H9 (cell line): Measurements from ENCODE around the gene DYRK3. TPM values are rescaled to one million over a fixed set of nuclear protein-coding genes. Genes with fewer than 3 reads are reported as not detected.

ENCODE experiments used
- DNase-seq: peaks from one replicate; pipeline ENCODE4 v3.0.0-alpha.2; 2017
- H2AFZ ChIP-seq: one replicate; pipeline ENCODE4 v1.6.1; 2013; ENCODE audit warnings: mild to moderate bottlenecking, low read length, control low read depth, moderate library complexity
- H2AK5ac ChIP-seq: 2 replicates; pipeline ENCODE4 v1.6.1; 2013; ENCODE audit warnings: low read length, control low read depth, mixed read lengths; ENCODE audit not compliant: insufficient read length
- H2BK120ac ChIP-seq: one replicate; pipeline ENCODE4 v1.6.1; 2013; ENCODE audit warnings: low read depth, mild to moderate bottlenecking, low read length, control low read depth, inconsistent platforms; ENCODE audit not compliant: poor library complexity, severe bottlenecking
- H2BK12ac ChIP-seq: 2 replicates; pipeline ENCODE4 v1.6.1; 2013; ENCODE audit warnings: low read length, control low read depth, mixed read lengths, low read depth; ENCODE audit not compliant: insufficient read length
- H2BK15ac ChIP-seq: 2 replicates; pipeline ENCODE4 v1.6.1; 2013; ENCODE audit warnings: low read depth, low read length, control low read depth
- H2BK20ac ChIP-seq: one replicate; pipeline ENCODE4 v1.6.1; 2013; ENCODE audit warnings: low read depth, mild to moderate bottlenecking, low read length, control low read depth, inconsistent platforms; ENCODE audit not compliant: poor library complexity, severe bottlenecking
- H2BK5ac ChIP-seq: 2 replicates; pipeline ENCODE4 v1.6.1; 2013; ENCODE audit warnings: low read length, control low read depth, mixed read lengths; ENCODE audit not compliant: insufficient read length
- H3K14ac ChIP-seq: 2 replicates; pipeline ENCODE4 v1.6.1; 2013; ENCODE audit warnings: low read length, control low read depth; ENCODE audit not compliant: insufficient read depth
- H3K18ac ChIP-seq: 2 replicates; pipeline ENCODE4 v1.6.1; 2013; ENCODE audit warnings: low read depth, mild to moderate bottlenecking, mixed read lengths, low read length, control low read depth; ENCODE audit not compliant: insufficient read length
- H3K23ac ChIP-seq: 2 replicates; pipeline ENCODE4 v1.6.1; 2013; ENCODE audit warnings: low read length, control low read depth, mixed read lengths, low read depth; ENCODE audit not compliant: insufficient read length
- H3K23me2 ChIP-seq: 2 replicates; pipeline ENCODE4 v1.6.1; 2013; ENCODE audit warnings: low read depth, mild to moderate bottlenecking, mixed read lengths, low read length, control low read depth; ENCODE audit not compliant: insufficient read length, poor library complexity, severe bottlenecking
- H3K27ac ChIP-seq: 2 replicates; pipeline ENCODE4 v1.5.1; 2013; ENCODE audit warnings: low read length, control low read depth, mixed read lengths, low read depth; ENCODE audit not compliant: insufficient read length
- H3K27me3 ChIP-seq: 2 replicates; pipeline ENCODE4 v1.6.1; 2013; ENCODE audit warnings: low read length, control low read depth, inconsistent platforms; ENCODE audit not compliant: insufficient read depth
- H3K4ac ChIP-seq: 2 replicates; pipeline ENCODE4 v1.6.1; 2013; ENCODE audit warnings: low read depth, mild to moderate bottlenecking, control low read depth, inconsistent platforms, low read length, moderate library complexity
- H3K4me1 ChIP-seq: 2 replicates; pipeline ENCODE4 v1.6.1; 2013; ENCODE audit warnings: low read length, control low read depth, inconsistent platforms; ENCODE audit not compliant: insufficient read depth
- H3K4me2 ChIP-seq: 2 replicates; pipeline ENCODE4 v1.6.1; 2013; ENCODE audit warnings: low read length, control low read depth, mixed read lengths; ENCODE audit not compliant: insufficient read length, insufficient read depth
- H3K56ac ChIP-seq: 2 replicates; pipeline ENCODE4 v1.6.1; 2013; ENCODE audit warnings: low read depth, mild to moderate bottlenecking, mixed read lengths, low read length, control low read depth; ENCODE audit not compliant: insufficient read length
- H3K79me1 ChIP-seq: 2 replicates; pipeline ENCODE4 v1.6.1; 2013; ENCODE audit warnings: low read depth, mild to moderate bottlenecking, moderate library complexity, low read length, control low read depth, inconsistent platforms; ENCODE audit not compliant: insufficient read depth, poor library complexity, severe bottlenecking
- H3K79me2 ChIP-seq: 2 replicates; pipeline ENCODE4 v1.6.1; 2013; ENCODE audit warnings: low read length, control low read depth, inconsistent platforms; ENCODE audit not compliant: insufficient read depth
- H3K9ac ChIP-seq: 2 replicates; pipeline ENCODE4 v1.6.1; 2013; ENCODE audit warnings: low read length, control low read depth, mixed read lengths; ENCODE audit not compliant: insufficient read length; ENCODE audit errors: extremely low read depth
- H3K9me3 ChIP-seq: one replicate; pipeline ENCODE4 v1.6.1; 2013; ENCODE audit warnings: low read depth, low read length, inconsistent platforms; ENCODE audit not compliant: control insufficient read depth
- H3T11ph ChIP-seq: one replicate; pipeline ENCODE4 v1.6.1; 2013; ENCODE audit warnings: mild to moderate bottlenecking, low read length, control low read depth, inconsistent platforms
- H4K20me1 ChIP-seq: one replicate; pipeline ENCODE4 v1.6.1; 2013; ENCODE audit not compliant: control insufficient read depth, insufficient read length, insufficient read depth
- H4K5ac ChIP-seq: 2 replicates; pipeline ENCODE4 v1.6.1; 2013; ENCODE audit warnings: low read depth, mild to moderate bottlenecking, mixed read lengths, low read length, control low read depth; ENCODE audit not compliant: insufficient read length
- H4K8ac ChIP-seq: replicated peaks from 2 replicates; pipeline ENCODE4 v1.6.1; 2013; ENCODE audit warnings: low read length, control low read depth, mixed read lengths, low read depth; ENCODE audit not compliant: insufficient read length
- H4K91ac ChIP-seq: 2 replicates; pipeline ENCODE4 v1.6.1; 2013; ENCODE audit warnings: low read depth, mild to moderate bottlenecking, moderate library complexity, mixed read lengths, low read length, control low read depth; ENCODE audit not compliant: insufficient read length
- H3K27ac Mint-ChIP-seq, 3 experiments: 2 replicates in 2 of 3; 3 replicates in 1 of 3; pipeline ENCODE4 v1.8.0; 2020 to 2021; ENCODE audit warnings: mixed read lengths in 3 of 3, mild to moderate bottlenecking in 1 of 3, moderate library complexity in 1 of 3
- H3K27me3 Mint-ChIP-seq: 2 replicates; pipeline ENCODE4 v1.8.0; 2021; ENCODE audit warnings: low read depth, mild to moderate bottlenecking, moderate library complexity, mixed read lengths
- H3K36me3 Mint-ChIP-seq, 3 experiments: 2 replicates in 2 of 3; 3 replicates in 1 of 3; pipeline ENCODE4 v1.8.0; 2020 to 2021; ENCODE audit warnings: low read depth in 3 of 3, mixed read lengths in 3 of 3; ENCODE audit not compliant: insufficient read depth in 1 of 3
- H3K4me1 Mint-ChIP-seq, 2 experiments: 2 replicates each; pipeline ENCODE4 v1.8.0; 2020; ENCODE audit warnings: mixed read lengths in 2 of 2
- H3K4me3 Mint-ChIP-seq, 2 experiments: 2 replicates in 1 of 2; 3 replicates in 1 of 2; pipeline ENCODE4 v1.8.0; 2020 to 2021; ENCODE audit warnings: mild to moderate bottlenecking in 2 of 2, mixed read lengths in 2 of 2, moderate library complexity in 1 of 2
- H3K9me3 Mint-ChIP-seq, 2 experiments: 2 replicates in 1 of 2; 3 replicates in 1 of 2; pipeline ENCODE4 v1.8.0; 2020; ENCODE audit warnings: mild to moderate bottlenecking in 2 of 2, mixed read lengths in 2 of 2, moderate library complexity in 1 of 2
- CTCF ChIP-seq: fragments of 200-600 bp; sonication (generic); conservative IDR thresholded peaks from 3 replicates; pipeline ENCODE4 v1.8.0; 2021; ENCODE audit warnings: antibody characterized with exemption, mild to moderate bottlenecking
- WGBS: extraction: QIAGEN DNeasy Blood & Tissue Kit; methylation state at CpG from one replicate; pipeline ENCODE4 v1.1.7; 2013; ENCODE audit warnings: missing lambda C conversion rate, low lambda C conversion rate, mixed read lengths; ENCODE audit not compliant: insufficient read length; ENCODE audit errors: extremely low coverage; 5-methylcytosine and 5-hydroxymethylcytosine counted together
- total RNA-seq: library from RNA; stranded (reverse); gene quantifications from 2 replicates; pipeline ENCODE4 v1.2.1, GENCODE V29; 2021

The DYRK3 gene
- total RNA-seq, 1 experiment from 2014 or later: 4.7 TPM

DNA sequence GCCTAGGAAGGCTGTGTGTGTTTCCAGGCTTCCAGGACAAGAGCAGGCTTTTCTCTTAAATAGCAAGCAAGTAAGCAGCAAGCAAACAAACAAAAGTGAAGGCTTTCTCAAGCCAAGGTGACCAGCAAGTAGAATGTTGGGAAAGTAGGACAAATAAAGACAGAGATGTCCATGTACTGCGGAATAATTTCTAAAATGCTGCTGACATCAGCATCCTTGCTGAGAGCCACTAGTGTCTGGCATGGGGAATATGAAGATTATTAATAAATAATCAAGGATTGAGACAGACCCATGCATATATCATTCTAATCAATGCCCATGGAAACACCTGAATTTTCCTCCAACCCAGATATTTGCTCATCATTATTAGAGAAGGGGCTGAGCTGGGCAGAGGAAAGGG is 6.4 kb upstream of the DYRK3 start:
- WGBS: no CpG with 5 or more reads among the region's 1 CpG
- Histone ChIP-seq H3K9me3 (no peaks in the 10 kb centered on the region), H3K27me3 (no peaks in the 10 kb centered on the region), H3K4ac (no peak overlapping the region), H3K27ac (no peak overlapping the region), H3K4me2 (no peak overlapping the region), H3K4me1 (no peaks in the 10 kb centered on the region), H3K9ac (no peak overlapping the region), H2BK120ac (no peak overlapping the region), H3K79me1 (no peaks in the 10 kb centered on the region), H2AFZ (no peak overlapping the region), H3K14ac (no peak overlapping the region), H2BK15ac (no peak overlapping the region), H4K8ac (no peak overlapping the region), H2AK5ac (no peak overlapping the region), H3T11ph (no peak overlapping the region), H2BK20ac (no peak overlapping the region), H3K23me2 (no peaks in the 10 kb centered on the region), H2BK12ac (no peak overlapping the region), H4K5ac (no peak overlapping the region), H3K23ac (no peak overlapping the region), H3K79me2 (no peaks in the 10 kb centered on the region), H4K91ac (no peak overlapping the region), H3K56ac (no peak overlapping the region), H4K20me1 (no peaks in the 10 kb centered on the region), H2BK5ac (no peak overlapping the region), H3K18ac (no peak overlapping the region)
- Mint-ChIP-seq H3K4me3 (no peak overlapping the region), H3K36me3 (no peaks in the 10 kb centered on the region), H3K27me3 (peaks cover 23% of the 10 kb centered on the region), H3K27ac (no peak overlapping the region), H3K4me1 (peaks cover 7 to 13% of the 10 kb centered on the region in 2 experiments), H3K9me3 (peaks cover 0 to 5% of the 10 kb centered on the region in 2 experiments; a peak in 1 of 5 replicates)
- DNase-seq: no peak
- TF ChIP-seq CTCF: no peak
